HepG2 (cell line): ENCODE measurements around the gene INO80B. TPM values are rescaled to one million over a fixed set of nuclear protein-coding genes. Genes with fewer than 3 reads are reported as not detected.

Source experiments
- BRD4 ChIP-seq: sonication (generic); formaldehyde crosslinking; IDR thresholded peaks from 2 replicates; pipeline ENCODE4 v1.4.0; 2020; ENCODE audit warnings: missing genetic modification reagents
- DR1 ChIP-seq: sonication (generic); formaldehyde crosslinking; IDR thresholded peaks from 2 replicates; pipeline ENCODE4 v1.8.0; 2021; ENCODE audit warnings: mild to moderate bottlenecking, missing genetic modification reagents, inconsistent platforms
- HDAC6 ChIP-seq: fragments of 200-600 bp; sonication (generic); IDR thresholded peaks from 2 replicates; pipeline ENCODE4 v1.7.0; 2017; ENCODE audit warnings: mild to moderate bottlenecking, antibody characterized with exemption, low read length, low read depth
- HOXA9 ChIP-seq: sonication (generic); formaldehyde crosslinking; IDR thresholded peaks from 2 replicates; pipeline ENCODE4 v1.8.1; 2022; ENCODE audit warnings: missing genetic modification reagents, mild to moderate bottlenecking, moderate library complexity, borderline replicate concordance
- KDM6A ChIP-seq: IDR thresholded peaks from 2 replicates; pipeline ENCODE4 v1.6.1; 2016; ENCODE audit warnings: low read depth
- MAF1 ChIP-seq: sonication (generic); formaldehyde crosslinking; IDR thresholded peaks from 2 replicates; pipeline ENCODE4 v1.5.0; 2020; ENCODE audit warnings: missing genetic modification reagents, borderline replicate concordance
- MTA3 ChIP-seq: sonication (generic); formaldehyde crosslinking; IDR thresholded peaks from 2 replicates; pipeline ENCODE4 v1.4.0; 2020; ENCODE audit warnings: missing genetic modification reagents
- RFX5 ChIP-seq: IDR thresholded peaks from 2 replicates; pipeline ENCODE4 v1.6.1; 2011; ENCODE audit warnings: low read depth, low read length, improper control_type of control experiment
- RNF219 ChIP-seq: sonication (generic); formaldehyde crosslinking; IDR thresholded peaks from 2 replicates; pipeline ENCODE4 v1.5.0; 2020; ENCODE audit warnings: mild to moderate bottlenecking, missing genetic modification reagents
- TBP ChIP-seq: sonication (generic); formaldehyde crosslinking; IDR thresholded peaks from 2 replicates; pipeline ENCODE4 v1.5.0; 2020; ENCODE audit warnings: missing genetic modification reagents
- TOPORS ChIP-seq: sonication (generic); formaldehyde crosslinking; IDR thresholded peaks from 2 replicates; pipeline ENCODE4 v1.8.0; 2023; ENCODE audit warnings: mild to moderate bottlenecking, missing genetic modification reagents
- ZFAT ChIP-seq: sonication (generic); formaldehyde crosslinking; conservative IDR thresholded peaks from 2 replicates; pipeline ENCODE4 v1.8.1; 2023; ENCODE audit warnings: missing genetic modification reagents, inconsistent platforms
- ZFP36 ChIP-seq: fragments of 150-350 bp; IDR thresholded peaks from 2 replicates; pipeline ENCODE4 v1.6.1; 2018; ENCODE audit warnings: borderline replicate concordance, low read length, low read depth; ENCODE audit not compliant: partially characterized antibody
- ZNF18 ChIP-seq: sonication (generic); formaldehyde crosslinking; IDR thresholded peaks from 2 replicates; pipeline ENCODE4 v1.8.0; 2022; ENCODE audit warnings: mild to moderate bottlenecking, missing genetic modification reagents; ENCODE audit not compliant: insufficient replicate concordance
- ZNF414 ChIP-seq: sonication (generic); formaldehyde crosslinking; IDR thresholded peaks from 2 replicates; pipeline ENCODE4 v1.5.0; 2020; ENCODE audit warnings: missing genetic modification reagents
- ZNF564 ChIP-seq: sonication (generic); formaldehyde crosslinking; IDR thresholded peaks from 2 replicates; pipeline ENCODE4 v1.8.1; 2023; ENCODE audit warnings: mild to moderate bottlenecking, missing genetic modification reagents
- ZNF850 ChIP-seq: sonication (generic); formaldehyde crosslinking; conservative IDR thresholded peaks from 2 replicates; pipeline ENCODE4 v1.9.0; 2021; ENCODE audit warnings: mild to moderate bottlenecking, missing genetic modification reagents
- polyA plus RNA-seq, 8 experiments: library from polyadenylated mRNA; depleted of rRNA in 3 of 8; stranded (reverse) in 7 of 8; unstranded in 1 of 8; fragments of >200 nt; fragmentation: Illumina TruSeq in 4 of 8; extraction: Trizol in 4 of 8; gene quantifications; 2 replicates each; pipeline versions ENCODE4 v1.2.1 to v1.2.3, GENCODE V29; 2011 to 2016; ENCODE audit warnings: low read depth in 4 of 8, missing spikeins in 1 of 8, mixed read lengths in 1 of 8; ENCODE audit not compliant: insufficient read depth in 1 of 8
- total RNA-seq, 5 experiments: library from RNA; depleted of rRNA; stranded (reverse); fragments of >200 nt; fragmentation: Illumina TruSeq; extraction: Trizol; gene quantifications; 2 replicates each; pipeline ENCODE4 v1.2.3, GENCODE V29; 2016; ENCODE audit warnings: low read depth in 1 of 5
- TF ChIP-seq, protein P1 (sequence below): sonication (generic); formaldehyde crosslinking; IDR thresholded peaks from 2 replicates; pipeline ENCODE4 v1.9.0; 2021; ENCODE audit warnings: missing genetic modification reagents, mild to moderate bottlenecking, borderline replicate concordance
- TF ChIP-seq, protein P2 (sequence below): sonication (generic); formaldehyde crosslinking; IDR thresholded peaks from 2 replicates; pipeline ENCODE4 v1.5.0; 2020; ENCODE audit warnings: missing genetic modification reagents, mild to moderate bottlenecking, borderline replicate concordance
- TF ChIP-seq, protein P3 (sequence below): sonication (generic); formaldehyde crosslinking; IDR thresholded peaks from 2 replicates; pipeline ENCODE4 v1.8.1; 2023; ENCODE audit warnings: mild to moderate bottlenecking, inconsistent platforms, moderate library complexity, missing genetic modification reagents, borderline replicate concordance

INO80B gene
- total and polyA plus RNA-seq, 2 of the 13 experiments (the other 11 are each of a cell fraction or from before 2014, with no cell fraction given): 6.2 to 14.5 TPM

DNA sequence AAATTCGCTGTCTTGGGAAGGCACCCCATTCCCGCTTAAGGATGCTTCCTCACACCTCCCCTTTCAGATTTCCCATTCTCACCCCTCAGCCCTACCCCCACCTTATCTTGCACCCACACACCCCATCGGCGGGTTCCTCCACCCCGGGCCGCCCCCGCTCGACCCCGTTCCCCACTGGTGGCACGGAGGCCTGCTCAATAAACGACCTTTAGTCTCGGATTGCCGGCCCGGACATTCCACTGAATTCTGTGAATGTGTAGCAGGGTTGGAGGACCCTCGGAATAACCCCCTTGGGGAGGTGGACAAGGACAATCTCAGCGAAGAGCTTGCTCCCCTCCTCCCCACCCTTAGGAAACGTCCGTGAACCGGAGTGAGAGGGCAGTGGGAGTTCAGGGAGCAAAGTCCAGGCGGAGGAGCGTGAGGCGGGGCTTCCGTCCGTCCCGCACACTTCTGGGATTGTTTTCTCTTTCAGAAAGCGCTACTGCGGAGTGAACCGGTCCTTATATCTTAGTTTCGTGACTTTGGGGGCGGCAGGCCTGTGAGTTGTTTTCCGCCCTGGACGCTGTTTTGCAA lies 47.3 kb downstream of the INO80B start (continued):
- TF ChIP-seq RNF219 (no peak), ZNF564 (no peak), KDM6A (peak; percentile 89; the same call in 1 of the 2 replicates), ZNF850 (no peak), ZFP36 (no peak), HDAC6 (no peak), ZNF18 (CRISPR knock-in tag) (no peak), TOPORS (0 out of 2 replicates have a peak, but pooled peaks have one; percentile 19), HOXA9 (CRISPR knock-in tag) (peak; percentile 76; the same call in 1 of the 2 replicates), MAF1 (CRISPR knock-in tag) (no peak), MTA3 (CRISPR knock-in tag) (no peak), RFX5 (no peak), BRD4 (no peak; the same call in 1 of the 2 replicates), DR1 (CRISPR knock-in tag) (no peak; the same call in 1 of the 2 replicates), TBP (CRISPR knock-in tag) (no peak), ZFAT (CRISPR knock-in tag) (no peak), ZNF414 (CRISPR knock-in tag) (no peak)
- TF ChIP-seq, protein P1, sequence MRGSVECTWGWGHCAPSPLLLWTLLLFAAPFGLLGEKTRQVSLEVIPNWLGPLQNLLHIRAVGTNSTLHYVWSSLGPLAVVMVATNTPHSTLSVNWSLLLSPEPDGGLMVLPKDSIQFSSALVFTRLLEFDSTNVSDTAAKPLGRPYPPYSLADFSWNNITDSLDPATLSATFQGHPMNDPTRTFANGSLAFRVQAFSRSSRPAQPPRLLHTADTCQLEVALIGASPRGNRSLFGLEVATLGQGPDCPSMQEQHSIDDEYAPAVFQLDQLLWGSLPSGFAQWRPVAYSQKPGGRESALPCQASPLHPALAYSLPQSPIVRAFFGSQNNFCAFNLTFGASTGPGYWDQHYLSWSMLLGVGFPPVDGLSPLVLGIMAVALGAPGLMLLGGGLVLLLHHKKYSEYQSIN: no peak
- TF ChIP-seq, protein P2, sequence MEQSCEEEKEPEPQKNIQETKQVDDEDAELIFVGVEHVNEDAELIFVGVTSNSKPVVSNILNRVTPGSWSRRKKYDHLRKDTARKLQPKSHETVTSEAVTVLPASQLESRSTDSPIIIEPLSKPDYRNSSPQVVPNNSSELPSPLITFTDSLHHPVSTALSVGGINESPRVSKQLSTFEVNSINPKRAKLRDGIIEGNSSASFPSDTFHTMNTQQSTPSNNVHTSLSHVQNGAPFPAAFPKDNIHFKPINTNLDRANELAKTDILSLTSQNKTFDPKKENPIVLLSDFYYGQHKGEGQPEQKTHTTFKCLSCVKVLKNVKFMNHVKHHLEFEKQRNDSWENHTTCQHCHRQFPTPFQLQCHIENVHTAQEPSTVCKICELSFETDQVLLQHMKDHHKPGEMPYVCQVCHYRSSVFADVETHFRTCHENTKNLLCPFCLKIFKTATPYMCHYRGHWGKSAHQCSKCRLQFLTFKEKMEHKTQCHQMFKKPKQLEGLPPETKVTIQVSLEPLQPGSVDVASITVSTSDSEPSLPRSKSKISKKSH (CRISPR knock-in tag): 0 out of 2 replicates have a peak, but pooled peaks have one; percentile 7
- TF ChIP-seq, protein P3, sequence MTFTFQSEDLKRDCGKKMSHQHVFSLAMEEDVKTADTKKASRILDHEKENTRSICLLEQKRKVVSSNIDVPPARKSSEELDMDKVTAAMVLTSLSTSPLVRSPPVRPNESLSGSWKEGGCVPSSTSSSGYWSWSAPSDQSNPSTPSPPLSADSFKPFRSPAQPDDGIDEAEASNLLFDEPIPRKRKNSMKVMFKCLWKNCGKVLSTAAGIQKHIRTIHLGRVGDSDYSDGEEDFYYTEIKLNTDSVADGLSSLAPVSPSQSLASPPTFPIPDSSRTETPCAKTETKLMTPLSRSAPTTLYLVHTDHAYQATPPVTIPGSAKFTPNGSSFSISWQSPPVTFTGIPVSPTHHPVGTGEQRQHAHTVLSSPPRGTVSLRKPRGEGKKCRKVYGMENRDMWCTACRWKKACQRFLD (CRISPR knock-in tag): no peak
